Thyroid gland (tissue), 4 donors: ENCODE measurements around the gene PHPT1.
"Not testable (repeated sequence)": the region's sequence is repeated elsewhere in the genome, so short reads cannot be mapped to it uniquely, and the experiment has no call there.

Experiments
- CTCF ChIP-seq, 6 experiments: fragments of 200-600 bp in 3 of 6; fragments of 450-650 bp in 3 of 6; sonication (generic) in 3 of 6; IDR thresholded peaks; one replicate each; pipeline ENCODE4 v1.5.1; 2016 to 2019; ENCODE audit warnings: antibody characterized with exemption in 6 of 6, mild to moderate bottlenecking in 2 of 6, inconsistent platforms in 1 of 6, moderate library complexity in 1 of 6
- POLR2A ChIP-seq, 2 donors: fragments of 450-650 bp; IDR thresholded peaks; one replicate each; pipeline ENCODE4 v1.6.1; 2017; ENCODE audit warnings: antibody characterized with exemption in 2 of 2, mild to moderate bottlenecking in 2 of 2, moderate library complexity in 1 of 2

GRCh38 chr9:136843159-136843800 is 5.9 kb upstream of the PHPT1 start:
- not testable (repeated sequence) for TF ChIP-seq POLR2A, CTCF (IDR thresholded peaks at IDR 0.05)
